ENCODE measurements around the gene AP3S1.

AP3S1 gene

DNA sequence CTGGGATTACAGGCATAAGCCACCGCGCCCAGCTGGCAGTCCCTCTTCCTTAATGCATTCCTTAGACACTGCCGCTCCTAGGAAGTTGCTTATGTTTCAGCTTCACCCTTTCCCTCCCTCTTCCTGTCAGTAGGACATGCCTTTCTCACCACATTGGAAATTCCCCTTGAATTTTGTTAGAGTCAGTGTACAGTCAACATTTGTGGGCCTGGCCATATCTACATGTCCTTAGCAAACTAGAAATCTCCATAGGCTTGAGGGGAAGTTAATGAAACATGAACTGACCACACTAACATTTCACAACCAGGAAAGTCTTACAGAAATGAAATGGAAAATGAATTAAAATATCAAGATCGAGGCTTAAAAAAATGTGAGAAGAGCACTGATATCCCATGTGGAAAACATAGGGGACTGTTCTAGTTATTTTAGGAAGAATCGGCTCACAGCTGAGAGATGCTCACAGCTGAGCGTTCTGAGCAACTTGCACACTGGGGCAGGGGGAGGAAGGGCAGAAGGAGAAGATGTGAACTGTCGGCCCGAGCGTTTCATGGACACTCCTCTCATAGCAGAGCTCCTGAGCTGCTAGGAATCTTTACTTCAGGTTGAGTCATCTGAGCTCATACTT lies 99.4 kb downstream of the AP3S1 start (continued):
- TF ChIP-seq ZNF335 (tag by site-specific recombination; conservative IDR thresholded peaks at IDR 0.05) (no peak), SCRT1 (tag by site-specific recombination; IDR thresholded peaks at IDR 0.05; ENCODE audit: borderline replicate concordance) (no peak), ZNF223 (tag by site-specific recombination; IDR thresholded peaks at IDR 0.05) (no peak)
- TF ChIP-seq, protein P1, sequence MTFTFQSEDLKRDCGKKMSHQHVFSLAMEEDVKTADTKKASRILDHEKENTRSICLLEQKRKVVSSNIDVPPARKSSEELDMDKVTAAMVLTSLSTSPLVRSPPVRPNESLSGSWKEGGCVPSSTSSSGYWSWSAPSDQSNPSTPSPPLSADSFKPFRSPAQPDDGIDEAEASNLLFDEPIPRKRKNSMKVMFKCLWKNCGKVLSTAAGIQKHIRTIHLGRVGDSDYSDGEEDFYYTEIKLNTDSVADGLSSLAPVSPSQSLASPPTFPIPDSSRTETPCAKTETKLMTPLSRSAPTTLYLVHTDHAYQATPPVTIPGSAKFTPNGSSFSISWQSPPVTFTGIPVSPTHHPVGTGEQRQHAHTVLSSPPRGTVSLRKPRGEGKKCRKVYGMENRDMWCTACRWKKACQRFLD (tag by site-specific recombination; IDR thresholded peaks at IDR 0.05), result no peak

DNA sequence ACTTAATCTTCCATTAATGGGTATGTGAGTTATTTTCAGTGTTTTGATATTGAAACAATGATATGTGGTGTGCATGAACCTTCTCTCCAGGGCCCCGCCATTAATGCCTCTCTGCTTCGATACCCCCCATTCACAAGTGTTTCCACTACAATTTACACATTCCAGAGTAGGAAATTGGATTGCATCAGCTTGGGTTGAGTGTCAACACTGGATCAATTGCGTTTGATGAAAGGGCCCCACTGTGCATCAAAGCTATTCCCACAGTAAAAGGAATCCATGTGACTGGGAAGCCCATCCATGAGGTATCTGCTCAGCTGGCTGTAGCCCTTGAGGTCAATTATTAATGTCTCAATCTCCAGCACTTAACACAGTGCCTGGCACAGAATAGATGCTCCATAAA lies 102.8 kb downstream of the AP3S1 start:
- Histone ChIP-seq H3K4me3 (ENCODE audit: low read depth, low read length) (no peak overlapping the region), H3K4me1 (ENCODE audit: control insufficient read depth, insufficient read depth, low read length) (no peaks in the 10 kb centered on the region), H3K36me3 (ENCODE audit: control insufficient read depth in 2 of 2, insufficient read depth in 1 of 2, low read length in 2 of 2) (no peaks in the 10 kb centered on the region), H3K27ac (ENCODE audit: extremely low read depth, low read depth, low read length) (no peak overlapping the region), H3K9me3 (ENCODE audit: control insufficient read depth, insufficient read depth, low read depth, low read length) (no peaks in the 10 kb centered on the region)
- ChIA-PET POLR2A (no interaction called here), CTCF (interaction anchor here (0.5 to 0.7 kb wide), 2 partner anchors 22 to 49 kb away, joined by 3 read pairs; no protein-coding TSS in a partner anchor)
- no peak for TF ChIP-seq IKZF3 (tag by site-specific recombination; IDR thresholded peaks at IDR 0.05)
- TF ChIP-seq, protein P2, sequence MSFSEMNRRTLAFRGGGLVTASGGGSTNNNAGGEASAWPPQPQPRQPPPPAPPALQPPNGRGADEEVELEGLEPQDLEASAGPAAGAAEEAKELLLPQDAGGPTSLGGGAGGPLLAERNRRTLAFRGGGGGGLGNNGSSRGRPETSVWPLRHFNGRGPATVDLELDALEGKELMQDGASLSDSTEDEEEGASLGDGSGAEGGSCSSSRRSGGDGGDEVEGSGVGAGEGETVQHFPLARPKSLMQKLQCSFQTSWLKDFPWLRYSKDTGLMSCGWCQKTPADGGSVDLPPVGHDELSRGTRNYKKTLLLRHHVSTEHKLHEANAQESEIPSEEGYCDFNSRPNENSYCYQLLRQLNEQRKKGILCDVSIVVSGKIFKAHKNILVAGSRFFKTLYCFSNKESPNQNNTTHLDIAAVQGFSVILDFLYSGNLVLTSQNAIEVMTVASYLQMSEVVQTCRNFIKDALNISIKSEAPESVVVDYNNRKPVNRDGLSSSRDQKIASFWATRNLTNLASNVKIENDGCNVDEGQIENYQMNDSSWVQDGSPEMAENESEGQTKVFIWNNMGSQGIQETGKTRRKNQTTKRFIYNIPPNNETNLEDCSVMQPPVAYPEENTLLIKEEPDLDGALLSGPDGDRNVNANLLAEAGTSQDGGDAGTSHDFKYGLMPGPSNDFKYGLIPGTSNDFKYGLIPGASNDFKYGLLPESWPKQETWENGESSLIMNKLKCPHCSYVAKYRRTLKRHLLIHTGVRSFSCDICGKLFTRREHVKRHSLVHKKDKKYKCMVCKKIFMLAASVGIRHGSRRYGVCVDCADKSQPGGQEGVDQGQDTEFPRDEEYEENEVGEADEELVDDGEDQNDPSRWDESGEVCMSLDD (tag by site-specific recombination; IDR thresholded peaks at IDR 0.05), result no peak

DNA sequence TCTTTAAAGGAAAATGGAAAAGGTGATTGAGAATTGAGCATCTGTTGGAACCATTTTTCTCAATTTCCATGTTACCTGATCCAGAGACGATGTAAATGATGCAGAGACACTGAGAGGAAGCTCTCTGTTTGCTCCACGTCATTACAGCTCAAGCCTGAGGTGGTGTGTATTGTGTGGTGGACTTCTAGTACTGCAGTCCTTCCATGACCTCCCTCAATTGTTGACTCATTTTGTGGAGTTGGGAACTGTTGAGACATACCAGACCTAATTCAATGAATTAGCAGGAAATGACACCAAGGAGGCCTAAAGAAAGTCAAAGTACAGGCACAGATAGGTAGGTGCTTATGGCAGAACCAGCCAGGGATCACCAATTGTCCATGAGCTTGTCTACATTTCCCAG lies 104.9 kb downstream of the AP3S1 start:
- CTCF ChIA-PET, result no interaction called here
- Histone ChIP-seq H3K4me1 (ENCODE audit: control insufficient read depth, insufficient read depth, low read length) (no peaks in the 10 kb centered on the region), H3K36me3 (ENCODE audit: control insufficient read depth in 2 of 2, insufficient read depth in 1 of 2, low read length in 2 of 2) (no peaks in the 10 kb centered on the region), H3K9me3 (ENCODE audit: control insufficient read depth, insufficient read depth, low read depth, low read length) (no peaks in the 10 kb centered on the region), H3K4me3 (ENCODE audit: low read depth, low read length) (no peak overlapping the region), H3K27ac (ENCODE audit: extremely low read depth, low read depth, low read length) (no peak overlapping the region)
- TF ChIP-seq ZNF202 (tag by site-specific recombination; IDR thresholded peaks at IDR 0.05; ENCODE audit: borderline replicate concordance), result no peak
- no peak for TF ChIP-seq ZNF629 (tag by site-specific recombination; IDR thresholded peaks at IDR 0.05)
- no peak for TF ChIP-seq ZNF510 (tag by site-specific recombination; IDR thresholded peaks at IDR 0.05; ENCODE audit: insufficient replicate concordance)
- no peak for TF ChIP-seq ZNF274 (IDR thresholded peaks at IDR 0.05; ENCODE audit: low read length)
- no peak for TF ChIP-seq ZNF274 (tag by site-specific recombination; IDR thresholded peaks at IDR 0.05; ENCODE audit: borderline replicate concordance)
- no peak for TF ChIP-seq ZNF248 (tag by site-specific recombination; IDR thresholded peaks at IDR 0.05)
- no peak for TF ChIP-seq ZEB2 (tag by site-specific recombination; IDR thresholded peaks at IDR 0.05)
- TF ChIP-seq, protein P3, sequence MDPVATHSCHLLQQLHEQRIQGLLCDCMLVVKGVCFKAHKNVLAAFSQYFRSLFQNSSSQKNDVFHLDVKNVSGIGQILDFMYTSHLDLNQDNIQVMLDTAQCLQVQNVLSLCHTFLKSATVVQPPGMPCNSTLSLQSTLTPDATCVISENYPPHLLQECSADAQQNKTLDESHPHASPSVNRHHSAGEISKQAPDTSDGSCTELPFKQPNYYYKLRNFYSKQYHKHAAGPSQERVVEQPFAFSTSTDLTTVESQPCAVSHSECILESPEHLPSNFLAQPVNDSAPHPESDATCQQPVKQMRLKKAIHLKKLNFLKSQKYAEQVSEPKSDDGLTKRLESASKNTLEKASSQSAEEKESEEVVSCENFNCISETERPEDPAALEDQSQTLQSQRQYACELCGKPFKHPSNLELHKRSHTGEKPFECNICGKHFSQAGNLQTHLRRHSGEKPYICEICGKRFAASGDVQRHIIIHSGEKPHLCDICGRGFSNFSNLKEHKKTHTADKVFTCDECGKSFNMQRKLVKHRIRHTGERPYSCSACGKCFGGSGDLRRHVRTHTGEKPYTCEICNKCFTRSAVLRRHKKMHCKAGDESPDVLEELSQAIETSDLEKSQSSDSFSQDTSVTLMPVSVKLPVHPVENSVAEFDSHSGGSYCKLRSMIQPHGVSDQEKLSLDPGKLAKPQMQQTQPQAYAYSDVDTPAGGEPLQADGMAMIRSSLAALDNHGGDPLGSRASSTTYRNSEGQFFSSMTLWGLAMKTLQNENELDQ (tag by site-specific recombination; IDR thresholded peaks at IDR 0.05; ENCODE audit: low read depth), result no peak
- POLR2A ChIA-PET, result no interaction called here

DNA sequence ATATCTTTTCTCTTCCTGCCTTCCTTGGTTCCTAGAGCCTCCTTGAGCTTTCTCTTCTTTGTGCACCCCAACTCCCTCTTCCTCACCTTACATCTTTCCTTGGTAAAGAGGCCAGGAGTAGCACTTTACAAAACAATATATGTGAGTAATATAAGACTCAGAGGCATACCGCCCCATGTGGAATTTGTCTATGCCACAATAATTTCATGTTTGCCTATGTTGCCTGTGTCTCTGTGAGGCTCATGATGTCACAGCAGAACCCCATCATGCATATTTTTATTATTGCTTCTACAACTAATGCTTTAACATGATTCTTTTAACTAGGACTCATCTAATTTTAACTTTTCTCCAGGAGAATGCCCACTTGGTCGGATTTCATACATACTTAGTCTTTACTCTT lies 105.5 kb downstream of the AP3S1 start:
- Histone ChIP-seq H3K36me3 (ENCODE audit: control insufficient read depth in 2 of 2, insufficient read depth in 1 of 2, low read length in 2 of 2) (no peaks in the 10 kb centered on the region), H3K27ac (ENCODE audit: extremely low read depth, low read depth, low read length) (no peak overlapping the region), H3K4me3 (ENCODE audit: low read depth, low read length) (no peak overlapping the region), H3K4me1 (ENCODE audit: control insufficient read depth, insufficient read depth, low read length) (no peaks in the 10 kb centered on the region), H3K9me3 (ENCODE audit: control insufficient read depth, insufficient read depth, low read depth, low read length) (no peaks in the 10 kb centered on the region)
- CTCF ChIA-PET, result no interaction called here
- POLR2A ChIA-PET, result no interaction called here
- no peak for TF ChIP-seq ZNF266 (tag by site-specific recombination; IDR thresholded peaks at IDR 0.05; ENCODE audit: low read depth)
- TF ChIP-seq, protein P4, sequence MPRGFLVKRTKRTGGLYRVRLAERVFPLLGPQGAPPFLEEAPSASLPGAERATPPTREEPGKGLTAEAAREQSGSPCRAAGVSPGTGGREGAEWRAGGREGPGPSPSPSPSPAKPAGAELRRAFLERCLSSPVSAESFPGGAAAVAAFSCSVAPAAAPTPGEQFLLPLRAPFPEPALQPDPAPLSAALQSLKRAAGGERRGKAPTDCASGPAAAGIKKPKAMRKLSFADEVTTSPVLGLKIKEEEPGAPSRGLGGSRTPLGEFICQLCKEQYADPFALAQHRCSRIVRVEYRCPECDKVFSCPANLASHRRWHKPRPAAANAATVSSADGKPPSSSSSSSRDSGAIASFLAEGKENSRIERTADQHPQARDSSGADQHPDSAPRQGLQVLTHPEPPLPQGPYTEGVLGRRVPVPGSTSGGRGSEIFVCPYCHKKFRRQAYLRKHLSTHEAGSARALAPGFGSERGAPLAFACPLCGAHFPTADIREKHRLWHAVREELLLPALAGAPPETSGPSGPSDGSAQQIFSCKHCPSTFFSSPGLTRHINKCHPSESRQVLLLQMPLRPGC (tag by site-specific recombination; IDR thresholded peaks at IDR 0.05), result no peak
- no peak for TF ChIP-seq ZNF391 (tag by site-specific recombination; IDR thresholded peaks at IDR 0.05; ENCODE audit: borderline replicate concordance, low read depth)
- no peak for TF ChIP-seq ZNF341 (tag by site-specific recombination; IDR thresholded peaks at IDR 0.05; ENCODE audit: low read depth)
- TF ChIP-seq RBAK (tag by site-specific recombination; IDR thresholded peaks at IDR 0.05), result no peak
- TF ChIP-seq GFI1B (tag by site-specific recombination; IDR thresholded peaks at IDR 0.05), result no peak
- no peak for TF ChIP-seq ZNF677 (tag by site-specific recombination; IDR thresholded peaks at IDR 0.05)
- TF ChIP-seq ZNF292 (tag by site-specific recombination; IDR thresholded peaks at IDR 0.05; ENCODE audit: borderline replicate concordance, low read depth), result no peak

Measured in HEK293 (cell line).